Loucy (cell line): ENCODE results near the gene ZNF470.

Experiments
- H2AFZ ChIP-seq: fragments of 200-600 bp; sonication (generic); 2 replicates; pipeline ENCODE4 v1.6.0; 2016; ENCODE audit warnings: antibody characterized with exemption, mild to moderate bottlenecking, low read length, moderate library complexity
- H3F3A ChIP-seq: fragments of 200-600 bp; 2 replicates; pipeline ENCODE4 v1.6.0; 2016; ENCODE audit warnings: antibody characterized with exemption, low read depth, mild to moderate bottlenecking
- H3K27me3 ChIP-seq: fragments of 200-600 bp; sonication (generic); 2 replicates; pipeline ENCODE4 v1.6.1; 2014; ENCODE audit warnings: low read length, mild to moderate bottlenecking; ENCODE audit not compliant: insufficient read depth, poor library complexity, severe bottlenecking
- H3K36me3 ChIP-seq: fragments of 200-600 bp; sonication (generic); 2 replicates; pipeline ENCODE4 v1.6.1; 2016; ENCODE audit warnings: low read length; ENCODE audit not compliant: insufficient read depth
- H3K4me1 ChIP-seq: fragments of 200-600 bp; sonication (generic); 2 replicates; pipeline ENCODE4 v1.5.1; 2014; ENCODE audit warnings: low read length, mild to moderate bottlenecking; ENCODE audit not compliant: insufficient read depth, poor library complexity, severe bottlenecking
- H3K4me2 ChIP-seq: fragments of 200-600 bp; sonication (generic); 2 replicates; pipeline ENCODE4 v1.6.0; 2014; ENCODE audit warnings: antibody characterized with exemption, low read length, low read depth, mild to moderate bottlenecking; ENCODE audit not compliant: poor library complexity, severe bottlenecking
- H3K4me3 ChIP-seq: fragments of 200-600 bp; sonication (generic); 2 replicates; pipeline ENCODE4 v1.5.1; 2014; ENCODE audit warnings: low read length, mild to moderate bottlenecking, mixed read lengths; ENCODE audit not compliant: poor library complexity, severe bottlenecking
- H3K79me2 ChIP-seq: fragments of 200-600 bp; sonication (generic); 2 replicates; pipeline ENCODE4 v1.6.1; 2014; ENCODE audit warnings: low read length; ENCODE audit not compliant: insufficient read depth
- H3K9ac ChIP-seq: fragments of 200-600 bp; sonication (generic); 2 replicates; pipeline ENCODE4 v1.6.0; 2014; ENCODE audit warnings: mild to moderate bottlenecking, low read depth, low read length, moderate library complexity; ENCODE audit not compliant: poor library complexity, severe bottlenecking
- H3K9me2 ChIP-seq: fragments of 200-600 bp; sonication (generic); replicated peaks from 2 replicates; pipeline ENCODE4 v1.6.1; 2016; ENCODE audit warnings: low read depth, low read length, mixed read lengths
- H3K9me3 ChIP-seq: fragments of 200-600 bp; sonication (generic); 2 replicates; pipeline ENCODE4 v1.6.1; 2014; ENCODE audit warnings: mild to moderate bottlenecking, antibody characterized with exemption, low read length, low read depth; ENCODE audit not compliant: insufficient read depth
- H4K20me1 ChIP-seq: fragments of 200-600 bp; sonication (generic); 2 replicates; pipeline ENCODE4 v1.6.0; 2014; ENCODE audit warnings: antibody characterized with exemption, low read length, mild to moderate bottlenecking; ENCODE audit not compliant: insufficient read depth, poor library complexity, severe bottlenecking
- CTCF ChIP-seq: fragments of 200-600 bp; sonication (generic); conservative IDR thresholded peaks from 2 replicates; pipeline ENCODE4 v1.5.1; 2014; ENCODE audit warnings: mild to moderate bottlenecking, antibody characterized with exemption, low read length
- EZH2phosphoT487 ChIP-seq: fragments of 200-600 bp; IDR thresholded peaks from 2 replicates; pipeline ENCODE4 v1.6.1; 2018; ENCODE audit warnings: antibody characterized with exemption, mild to moderate bottlenecking, moderate library complexity, borderline replicate concordance

ZNF470 gene

GRCh38 chr19:56601375-56601774, 34.1 kb downstream of the ZNF470 start:
- no peaks in the 10 kb centered on the region for H3F3A ChIP-seq
- H4K20me1 ChIP-seq = peaks cover 9% of the 10 kb centered on the region
- no peaks in the 10 kb centered on the region for H3K9me2 ChIP-seq
- H3K27me3 ChIP-seq = no peaks in the 10 kb centered on the region
- H3K36me3 ChIP-seq = no peaks in the 10 kb centered on the region
- peaks cover 61% of the 10 kb centered on the region for H3K79me2 ChIP-seq
- no peak overlapping the region for H2AFZ ChIP-seq
- H3K4me3 ChIP-seq = no peak overlapping the region
- H3K4me2 ChIP-seq = peak overlapping the region; percentile 10
- no peak overlapping the region for H3K9ac ChIP-seq
- TF ChIP-seq CTCF (no peak), EZH2phosphoT487 (no peak)
- H3K4me1 ChIP-seq = peaks cover 16% of the 10 kb centered on the region
- H3K9me3 ChIP-seq = no peaks in the 10 kb centered on the region

- H3K9me2 ChIP-seq = no peaks in the 10 kb centered on the region
- peaks cover 3% of the 10 kb centered on the region for H4K20me1 ChIP-seq
- H3K79me2 ChIP-seq = peaks cover 41% of the 10 kb centered on the region
- no peaks in the 10 kb centered on the region for H3K4me1 ChIP-seq
- no peaks in the 10 kb centered on the region for H3K9me3 ChIP-seq
- no peak overlapping the region for H3K4me2 ChIP-seq
- H3K4me3 ChIP-seq = no peak overlapping the region
- TF ChIP-seq CTCF = no peak
- no peak for TF ChIP-seq EZH2phosphoT487
- H3K27me3 ChIP-seq = no peaks in the 10 kb centered on the region
- H3F3A ChIP-seq = no peaks in the 10 kb centered on the region
- no peaks in the 10 kb centered on the region for H3K36me3 ChIP-seq
- no peak overlapping the region for H2AFZ ChIP-seq
- no peak overlapping the region for H3K9ac ChIP-seq
Measured at GRCh38 chr19:56603829-56604228, 36.6 kb downstream of the ZNF470 start.

GRCh38 chr19:56608274-56608964, 41.2 kb downstream of the ZNF470 start:
- no peak overlapping the region for H2AFZ ChIP-seq
- H4K20me1 ChIP-seq = no peaks in the 10 kb centered on the region
- no peaks in the 10 kb centered on the region for H3K27me3 ChIP-seq
- H3K79me2 ChIP-seq = peaks cover 40% of the 10 kb centered on the region
- H3K4me2 ChIP-seq = no peak overlapping the region
- H3K9me3 ChIP-seq = no peaks in the 10 kb centered on the region
- no peaks in the 10 kb centered on the region; the same call in 1 of the 2 replicates for H3K36me3 ChIP-seq
- H3K9ac ChIP-seq = no peak overlapping the region
- TF ChIP-seq CTCF = no peak
- TF ChIP-seq EZH2phosphoT487 = no peak
- H3K9me2 ChIP-seq = no peaks in the 10 kb centered on the region
- no peaks in the 10 kb centered on the region for H3K4me1 ChIP-seq
- H3K4me3 ChIP-seq = no peak overlapping the region
- H3F3A ChIP-seq = no peaks in the 10 kb centered on the region
